GM12878 (cell line): ENCODE measurements around the gene TMBIM6. TPM values are rescaled to one million over a fixed set of nuclear protein-coding genes. Genes with fewer than 3 reads are reported as not detected.

Experiments
- CBX3 ChIP-seq: fragments of 200-600 bp; sonication (generic); IDR thresholded peaks from 2 replicates; pipeline ENCODE4 v1.6.1; 2016; ENCODE audit warnings: low read depth, borderline replicate concordance
- CEBPZ ChIP-seq: fragments of 150-350 bp; IDR thresholded peaks from 2 replicates; pipeline ENCODE4 v1.6.1; 2016; ENCODE audit warnings: low read depth, low read length
- FOXK2 ChIP-seq: fragments of 450-650 bp; IDR thresholded peaks from 2 replicates; pipeline ENCODE4 v1.6.1; 2017; ENCODE audit warnings: mild to moderate bottlenecking, moderate library complexity
- MXI1 ChIP-seq: fragments of 150-350 bp; IDR thresholded peaks from 2 replicates; pipeline ENCODE4 v1.6.1; 2011; ENCODE audit warnings: low read depth, mild to moderate bottlenecking, inconsistent platforms, low read length, improper control_type of control experiment
- NR2C1 ChIP-seq: fragments of 450-650 bp; IDR thresholded peaks from 2 replicates; pipeline ENCODE4 v1.6.1; 2017; ENCODE audit warnings: antibody characterized with exemption, mild to moderate bottlenecking, moderate library complexity
- NR2C2 ChIP-seq: IDR thresholded peaks from 2 replicates; pipeline ENCODE4 v1.6.1; 2011; ENCODE audit warnings: borderline replicate concordance, low read depth; ENCODE audit not compliant: control insufficient read depth, insufficient read length
- SMAD1 ChIP-seq: fragments of 450-650 bp; IDR thresholded peaks from 2 replicates; pipeline ENCODE4 v1.6.1; 2018; ENCODE audit warnings: mild to moderate bottlenecking, low read depth; ENCODE audit not compliant: partially characterized antibody
- SMAD5 ChIP-seq: IDR thresholded peaks from 2 replicates; pipeline ENCODE4 v1.6.1; 2016; ENCODE audit warnings: antibody characterized with exemption, low read depth
- SRF ChIP-seq, 2 experiments: IDR thresholded peaks; 2 replicates each; pipeline ENCODE4 v1.6.1; 2011; ENCODE audit warnings: low read depth in 2 of 2, low read length in 2 of 2, mild to moderate bottlenecking in 1 of 2, moderate library complexity in 1 of 2
- ZNF24 ChIP-seq: fragments of 450-650 bp; IDR thresholded peaks from 2 replicates; pipeline ENCODE4 v1.6.1; 2017; ENCODE audit warnings: antibody characterized with exemption, mild to moderate bottlenecking
- ZNF687 ChIP-seq: fragments of 450-650 bp; IDR thresholded peaks from 2 replicates; pipeline ENCODE4 v1.6.1; 2017; ENCODE audit warnings: mild to moderate bottlenecking, moderate library complexity
- polyA plus RNA-seq, 11 experiments: library from polyadenylated mRNA; depleted of rRNA in 4 of 11; unstranded in 6 of 11; stranded (reverse) in 5 of 11; fragments of >200 nt; fragmentation: Nextera tagmentation in 4 of 11; fragmentation: Illumina TruSeq in 1 of 11; extraction: Ambion mirVana in 4 of 11; extraction: Trizol in 1 of 11; gene quantifications; 1 replicate in 1 of 11; 2 replicates in 10 of 11; pipeline versions ENCODE4 v1.2.1 to v1.2.3, GENCODE V29; 2011 to 2016; ENCODE audit warnings: inconsistent platforms in 2 of 11, missing spikeins in 2 of 11, low read depth in 1 of 11
- total RNA-seq, 4 experiments: library from RNA; depleted of rRNA in 3 of 4; stranded (reverse); fragments of >200 nt in 3 of 4; fragmentation: Illumina TruSeq in 1 of 4; extraction: Trizol in 1 of 4; gene quantifications; 2 replicates each; pipeline versions ENCODE4 v1.2.1 to v1.2.3, GENCODE V29; 2013 to 2021
- TF ChIP-seq, protein P1 (sequence below): IDR thresholded peaks from 2 replicates; pipeline ENCODE4 v1.6.1; 2012; ENCODE audit warnings: mild to moderate bottlenecking, low read depth, low read length
- TF ChIP-seq, protein P2 (sequence below): fragments of 450-650 bp; conservative IDR thresholded peaks from 2 replicates; pipeline ENCODE4 v1.6.1; 2017; ENCODE audit warnings: mild to moderate bottlenecking, moderate library complexity

TMBIM6 gene
- total and polyA plus RNA-seq, 10 of the 15 experiments (the other 5 are each of a cell fraction or from before 2014, with no cell fraction given): 224 to 1,192 (median 379) TPM

DNA sequence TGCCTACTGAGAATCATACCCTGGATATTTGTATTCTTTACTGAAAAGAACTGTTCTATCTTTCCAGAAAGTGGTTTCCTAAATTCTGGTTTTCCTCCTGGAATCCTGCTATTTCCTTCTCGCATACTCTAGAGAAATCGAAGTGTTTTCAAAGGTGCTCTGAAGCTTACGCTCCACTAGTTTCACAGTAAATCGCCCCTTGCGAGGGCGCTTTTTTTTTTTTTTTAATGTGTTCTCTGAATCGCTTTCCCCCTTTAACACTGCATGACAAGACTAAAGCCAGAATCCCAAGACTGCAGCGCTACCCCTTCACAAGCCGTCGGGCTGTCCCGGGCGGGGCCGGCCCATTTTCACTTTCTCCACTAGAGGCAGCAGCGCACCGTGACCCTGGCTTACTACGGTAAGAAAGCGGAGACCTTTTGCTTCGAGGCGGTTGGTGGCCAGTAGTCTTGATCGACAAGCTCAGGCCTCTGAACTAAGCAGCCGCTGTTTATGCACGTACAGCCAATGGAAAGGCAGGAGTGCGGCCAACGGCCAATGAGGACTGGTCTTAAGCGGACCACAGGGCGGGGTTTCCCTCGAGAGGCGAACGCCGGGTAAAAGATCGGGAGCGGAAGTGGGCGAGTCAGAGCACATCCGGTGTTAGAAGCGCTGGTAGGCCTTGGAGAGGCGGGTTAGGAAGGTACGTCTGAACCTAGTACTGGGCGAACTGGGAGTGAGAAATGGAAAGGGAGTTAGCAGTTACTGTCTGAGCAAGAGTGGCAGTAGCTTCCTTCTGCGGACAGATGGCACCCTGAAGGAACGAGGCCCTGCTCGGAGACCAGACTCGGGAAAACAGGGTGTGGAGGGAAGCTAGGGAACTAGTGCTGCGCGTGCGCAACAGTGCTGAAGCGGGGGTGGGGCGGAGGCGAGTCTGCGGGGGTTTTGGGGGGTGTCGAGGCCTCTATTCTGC, at the start of gene TMBIM6 (continued):
- TF ChIP-seq ZNF687: peak; percentile 58
- TF ChIP-seq CEBPZ: 0 out of 2 replicates have a peak, but pooled peaks have one; percentile 11
- TF ChIP-seq, protein P1, sequence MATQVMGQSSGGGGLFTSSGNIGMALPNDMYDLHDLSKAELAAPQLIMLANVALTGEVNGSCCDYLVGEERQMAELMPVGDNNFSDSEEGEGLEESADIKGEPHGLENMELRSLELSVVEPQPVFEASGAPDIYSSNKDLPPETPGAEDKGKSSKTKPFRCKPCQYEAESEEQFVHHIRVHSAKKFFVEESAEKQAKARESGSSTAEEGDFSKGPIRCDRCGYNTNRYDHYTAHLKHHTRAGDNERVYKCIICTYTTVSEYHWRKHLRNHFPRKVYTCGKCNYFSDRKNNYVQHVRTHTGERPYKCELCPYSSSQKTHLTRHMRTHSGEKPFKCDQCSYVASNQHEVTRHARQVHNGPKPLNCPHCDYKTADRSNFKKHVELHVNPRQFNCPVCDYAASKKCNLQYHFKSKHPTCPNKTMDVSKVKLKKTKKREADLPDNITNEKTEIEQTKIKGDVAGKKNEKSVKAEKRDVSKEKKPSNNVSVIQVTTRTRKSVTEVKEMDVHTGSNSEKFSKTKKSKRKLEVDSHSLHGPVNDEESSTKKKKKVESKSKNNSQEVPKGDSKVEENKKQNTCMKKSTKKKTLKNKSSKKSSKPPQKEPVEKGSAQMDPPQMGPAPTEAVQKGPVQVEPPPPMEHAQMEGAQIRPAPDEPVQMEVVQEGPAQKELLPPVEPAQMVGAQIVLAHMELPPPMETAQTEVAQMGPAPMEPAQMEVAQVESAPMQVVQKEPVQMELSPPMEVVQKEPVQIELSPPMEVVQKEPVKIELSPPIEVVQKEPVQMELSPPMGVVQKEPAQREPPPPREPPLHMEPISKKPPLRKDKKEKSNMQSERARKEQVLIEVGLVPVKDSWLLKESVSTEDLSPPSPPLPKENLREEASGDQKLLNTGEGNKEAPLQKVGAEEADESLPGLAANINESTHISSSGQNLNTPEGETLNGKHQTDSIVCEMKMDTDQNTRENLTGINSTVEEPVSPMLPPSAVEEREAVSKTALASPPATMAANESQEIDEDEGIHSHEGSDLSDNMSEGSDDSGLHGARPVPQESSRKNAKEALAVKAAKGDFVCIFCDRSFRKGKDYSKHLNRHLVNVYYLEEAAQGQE: peak; percentile 64
- peak; percentile 90 for TF ChIP-seq FOXK2
- TF ChIP-seq SMAD1: peak; percentile 94
- peak; percentile 75; the same call in 1 of the 2 replicates for TF ChIP-seq NR2C1
- TF ChIP-seq SMAD5: peak; percentile 98
- peak; percentile 27 to 68; a peak in 1 of 4 replicates for TF ChIP-seq SRF (IDR thresholded peaks at IDR 0.05; ENCODE audit: low read depth in 2 of 2, low read length in 2 of 2)
- TF ChIP-seq NR2C2: no peak
- TF ChIP-seq CBX3: no peak
- no peak for TF ChIP-seq ZNF24
- peak; percentile 41 for TF ChIP-seq MXI1
- TF ChIP-seq, protein P2, sequence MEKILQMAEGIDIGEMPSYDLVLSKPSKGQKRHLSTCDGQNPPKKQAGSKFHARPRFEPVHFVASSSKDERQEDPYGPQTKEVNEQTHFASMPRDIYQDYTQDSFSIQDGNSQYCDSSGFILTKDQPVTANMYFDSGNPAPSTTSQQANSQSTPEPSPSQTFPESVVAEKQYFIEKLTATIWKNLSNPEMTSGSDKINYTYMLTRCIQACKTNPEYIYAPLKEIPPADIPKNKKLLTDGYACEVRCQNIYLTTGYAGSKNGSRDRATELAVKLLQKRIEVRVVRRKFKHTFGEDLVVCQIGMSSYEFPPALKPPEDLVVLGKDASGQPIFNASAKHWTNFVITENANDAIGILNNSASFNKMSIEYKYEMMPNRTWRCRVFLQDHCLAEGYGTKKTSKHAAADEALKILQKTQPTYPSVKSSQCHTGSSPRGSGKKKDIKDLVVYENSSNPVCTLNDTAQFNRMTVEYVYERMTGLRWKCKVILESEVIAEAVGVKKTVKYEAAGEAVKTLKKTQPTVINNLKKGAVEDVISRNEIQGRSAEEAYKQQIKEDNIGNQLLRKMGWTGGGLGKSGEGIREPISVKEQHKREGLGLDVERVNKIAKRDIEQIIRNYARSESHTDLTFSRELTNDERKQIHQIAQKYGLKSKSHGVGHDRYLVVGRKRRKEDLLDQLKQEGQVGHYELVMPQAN: no peak; the same call in 1 of the 2 replicates
